ENCODE measurements around the gene CROCC2. TPM values are rescaled to one million over a fixed set of nuclear protein-coding genes. Genes with fewer than 3 reads are reported as not detected.

The CROCC2 gene
- total RNA-seq, 1 experiment from 2014 or later = not detected

- H3K36me3 ChIP-seq (ENCODE audit: control insufficient read depth in 1 of 2, insufficient read depth in 2 of 2, low read length in 2 of 2) = 0 out of 4 replicates have a peak, but pooled peaks cover 0 to 7% of the 10 kb centered on the region in 2 experiments
- peaks cover 13 to 14% of the 10 kb centered on the region in 2 experiments; a peak in 2 of 4 replicates for H3K9me3 ChIP-seq (ENCODE audit: control insufficient read depth in 1 of 2, insufficient read depth in 1 of 2, low read depth in 1 of 2, low read length in 2 of 2)
- no peak overlapping the region for H3K4me3 ChIP-seq (replicated peaks in 1 of 2; ENCODE audit: low read depth in 1 of 2, low read length in 2 of 2)
- no peaks in the 10 kb centered on the region for H3K79me2 ChIP-seq (ENCODE audit: insufficient read depth, low read length)
- POLR2A ChIA-PET = no interaction called here
- no peaks in the 10 kb centered on the region for H3K9me2 ChIP-seq (ENCODE audit: insufficient read depth)
- intact Hi-C loops (cut with micrococcal nuclease) = no loop called here
- H3K27me3 ChIP-seq (ENCODE audit: insufficient read depth, low read length) = no peaks in the 10 kb centered on the region
- no peaks in the 10 kb centered on the region; a peak in 1 of 4 replicates for H3K4me1 ChIP-seq (ENCODE audit: control insufficient read depth in 1 of 2, insufficient read depth in 2 of 2, low read length in 2 of 2)
- RAD21 ChIA-PET (ENCODE audit: low non-redundant PET in 1 of 2, low total read pairs in 2 of 2, uncharacterized antibody in 2 of 2, unreplicated experiment in 2 of 2) = no interaction called here
- no peak overlapping the region for H3K4me2 ChIP-seq (ENCODE audit: low read length)
- H3K9ac ChIP-seq (ENCODE audit: low read length) = no peak overlapping the region
- ATAC-seq = no peak
- DNase-seq (ENCODE audit: low read depth, low spot score) = no peak
- BruUV-seq (replicated peaks) = no TSS peak
- no peaks in the 10 kb centered on the region for H4K20me1 ChIP-seq (ENCODE audit: insufficient read depth)
- H2AFZ ChIP-seq (ENCODE audit: low read depth, low read length, poor library complexity, severe bottlenecking) = no peak overlapping the region
- CTCF ChIA-PET = no interaction called here
- TF ChIP-seq TCF7L2 (IDR thresholded peaks at IDR 0.05; ENCODE audit: borderline replicate concordance, extremely low read depth, insufficient read depth, insufficient read length) = no peak
- TF ChIP-seq JUND (IDR thresholded peaks at IDR 0.05) = no peak
- TF ChIP-seq EGR1 (IDR thresholded peaks at IDR 0.05; ENCODE audit: low read depth) = no peak
- TF ChIP-seq RAD21 (IDR thresholded peaks at IDR 0.05; ENCODE audit: low read depth) = no peak
- H3K27ac ChIP-seq (ENCODE audit: low read depth, low read length) = no peak overlapping the region
Measured at GRCh38 chr2:241007880-241008710, 102.0 kb downstream of the CROCC2 start.

GRCh38 chr2:241008711-241009121, 102.6 kb downstream of the CROCC2 start:
- no peak overlapping the region for H3K9ac ChIP-seq (ENCODE audit: low read length)
- ATAC-seq (no peak), DNase-seq (ENCODE audit: low read depth, low spot score) (no peak)
- intact Hi-C loops (cut with micrococcal nuclease) = no loop called here
- H3K4me3 ChIP-seq (replicated peaks in 1 of 2; ENCODE audit: low read depth in 1 of 2, low read length in 2 of 2) = no peak overlapping the region
- no peak overlapping the region for H3K27ac ChIP-seq (ENCODE audit: low read depth, low read length)
- POLR2A ChIA-PET = no interaction called here
- no peak overlapping the region for H3K4me2 ChIP-seq (ENCODE audit: low read length)
- H3K27me3 ChIP-seq (ENCODE audit: insufficient read depth, low read length) = no peaks in the 10 kb centered on the region
- RAD21 ChIA-PET (ENCODE audit: low non-redundant PET in 1 of 2, low total read pairs in 2 of 2, uncharacterized antibody in 2 of 2, unreplicated experiment in 2 of 2) = no interaction called here
- H3K9me3 ChIP-seq (ENCODE audit: control insufficient read depth in 1 of 2, insufficient read depth in 1 of 2, low read depth in 1 of 2, low read length in 2 of 2) = peaks cover 9 to 13% of the 10 kb centered on the region in 2 experiments; a peak in 2 of 4 replicates
- H4K20me1 ChIP-seq (ENCODE audit: insufficient read depth) = no peaks in the 10 kb centered on the region
- H3K79me2 ChIP-seq (ENCODE audit: insufficient read depth, low read length) = no peaks in the 10 kb centered on the region
- H3K9me2 ChIP-seq (ENCODE audit: insufficient read depth) = no peaks in the 10 kb centered on the region
- CTCF ChIA-PET = no interaction called here
- H2AFZ ChIP-seq (ENCODE audit: low read depth, low read length, poor library complexity, severe bottlenecking) = no peak overlapping the region
- 0 out of 4 replicates have a peak, but pooled peaks cover 0 to 1% of the 10 kb centered on the region in 2 experiments for H3K36me3 ChIP-seq (ENCODE audit: control insufficient read depth in 1 of 2, insufficient read depth in 2 of 2, low read length in 2 of 2)
- no TSS peak for BruUV-seq (replicated peaks)
- no peaks in the 10 kb centered on the region; a peak in 1 of 4 replicates for H3K4me1 ChIP-seq (ENCODE audit: control insufficient read depth in 1 of 2, insufficient read depth in 2 of 2, low read length in 2 of 2)
- TF ChIP-seq REST (IDR thresholded peaks at IDR 0.05; ENCODE audit: low read depth) = no peak
- no peak for TF ChIP-seq EGR1 (IDR thresholded peaks at IDR 0.05; ENCODE audit: low read depth)
- no peak for TF ChIP-seq RAD21 (IDR thresholded peaks at IDR 0.05; ENCODE audit: low read depth)
- TF ChIP-seq POLR2A (IDR thresholded peaks at IDR 0.05; ENCODE audit: borderline replicate concordance, extremely low read depth, insufficient read depth, insufficient read length) = no peak
- TF ChIP-seq ZFX (IDR thresholded peaks at IDR 0.05) = no peak
- TF ChIP-seq POLR2AphosphoS5 (IDR thresholded peaks at IDR 0.05; ENCODE audit: low read depth, low read length) = no peak
- no peak for TF ChIP-seq CEBPB (IDR thresholded peaks at IDR 0.05; ENCODE audit: low read depth)
- TF ChIP-seq FOSL1 (IDR thresholded peaks at IDR 0.05; ENCODE audit: low read depth) = no peak
- no peak for TF ChIP-seq ELF1 (IDR thresholded peaks at IDR 0.05; ENCODE audit: borderline replicate concordance, low read depth)
- TF ChIP-seq SIN3A (IDR thresholded peaks at IDR 0.05; ENCODE audit: low read depth) = no peak
- TF ChIP-seq SP1 (IDR thresholded peaks at IDR 0.05; ENCODE audit: low read depth) = no peak
- TF ChIP-seq CBX3 (IDR thresholded peaks at IDR 0.05; ENCODE audit: low read depth) = no peak
- TF ChIP-seq, protein P1, sequence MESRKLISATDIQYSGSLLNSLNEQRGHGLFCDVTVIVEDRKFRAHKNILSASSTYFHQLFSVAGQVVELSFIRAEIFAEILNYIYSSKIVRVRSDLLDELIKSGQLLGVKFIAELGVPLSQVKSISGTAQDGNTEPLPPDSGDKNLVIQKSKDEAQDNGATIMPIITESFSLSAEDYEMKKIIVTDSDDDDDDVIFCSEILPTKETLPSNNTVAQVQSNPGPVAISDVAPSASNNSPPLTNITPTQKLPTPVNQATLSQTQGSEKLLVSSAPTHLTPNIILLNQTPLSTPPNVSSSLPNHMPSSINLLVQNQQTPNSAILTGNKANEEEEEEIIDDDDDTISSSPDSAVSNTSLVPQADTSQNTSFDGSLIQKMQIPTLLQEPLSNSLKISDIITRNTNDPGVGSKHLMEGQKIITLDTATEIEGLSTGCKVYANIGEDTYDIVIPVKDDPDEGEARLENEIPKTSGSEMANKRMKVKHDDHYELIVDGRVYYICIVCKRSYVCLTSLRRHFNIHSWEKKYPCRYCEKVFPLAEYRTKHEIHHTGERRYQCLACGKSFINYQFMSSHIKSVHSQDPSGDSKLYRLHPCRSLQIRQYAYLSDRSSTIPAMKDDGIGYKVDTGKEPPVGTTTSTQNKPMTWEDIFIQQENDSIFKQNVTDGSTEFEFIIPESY (IDR thresholded peaks at IDR 0.05; ENCODE audit: extremely low read depth, insufficient replicate concordance, low read length) = no peak
